GM12891 (cell line): ENCODE measurements around the gene FGF13.

Experiments
- DNase-seq: peaks from one replicate; pipeline ENCODE4 v3.0.0; 2011; ENCODE audit warnings: low spot score; ENCODE audit not compliant: insufficient read length
- FAIRE-seq: peaks from 2 replicates; lab custom pipeline; 2011; peaks lifted over from hg19 to GRCh38; lab: Jason Lieb, UNC
- PAX5 ChIP-seq: IDR thresholded peaks from 2 replicates; pipeline ENCODE4 v1.6.1; 2011; ENCODE audit warnings: low read length, moderate library complexity, mild to moderate bottlenecking; ENCODE audit not compliant: insufficient read depth, severe bottlenecking
- POLR2A ChIP-seq: IDR thresholded peaks from 2 replicates; pipeline ENCODE4 v1.6.1; 2011; ENCODE audit warnings: low read depth, low read length, control low read depth
- POLR2AphosphoS5 ChIP-seq: IDR thresholded peaks from 2 replicates; pipeline ENCODE4 v1.6.1; 2011; ENCODE audit warnings: low read depth, low read length, control low read depth
- POU2F2 ChIP-seq: IDR thresholded peaks from 2 replicates; pipeline ENCODE4 v1.6.1; 2011; ENCODE audit warnings: low read depth, mild to moderate bottlenecking, control low read depth, low read length, moderate library complexity
- SPI1 ChIP-seq: IDR thresholded peaks from 2 replicates; pipeline ENCODE4 v1.6.1; 2011; ENCODE audit warnings: low read depth, low read length, control low read depth
- TAF1 ChIP-seq: IDR thresholded peaks from 2 replicates; pipeline ENCODE4 v1.6.1; 2011; ENCODE audit warnings: low read depth, low read length, control low read depth

Gene FGF13

GRCh38 chrX:138664466-138664865, 47.1 kb downstream of the FGF13 start:
- FAIRE-seq (no peak), DNase-seq (no peak)
- no peak for TF ChIP-seq POLR2AphosphoS5
- no peak for TF ChIP-seq TAF1

- FAIRE-seq (no peak), DNase-seq (no peak)
- TF ChIP-seq POU2F2: no peak
- TF ChIP-seq SPI1: no peak
- no peak for TF ChIP-seq TAF1
- TF ChIP-seq PAX5: no peak
- no peak for TF ChIP-seq POLR2A
- no peak for TF ChIP-seq POLR2AphosphoS5
These were observed 47.5 kb downstream of the FGF13 start for GRCh38 chrX:138664016-138664415.

GRCh38 chrX:138651494-138651893, 60.0 kb downstream of the FGF13 start:
- DNase-seq (no peak), FAIRE-seq (peak; percentile 9)
- TF ChIP-seq POLR2A (no peak), PAX5 (no peak), SPI1 (no peak), POLR2AphosphoS5 (no peak), POU2F2 (no peak), TAF1 (no peak)

- no peak for DNase-seq
- TF ChIP-seq PAX5: no peak
- no peak for TF ChIP-seq POU2F2
- TF ChIP-seq POLR2AphosphoS5: no peak
- TF ChIP-seq SPI1: no peak
- no peak for TF ChIP-seq TAF1
- no peak for TF ChIP-seq POLR2A
- no peak for FAIRE-seq
These were observed 62.9 kb downstream of the FGF13 start for GRCh38 chrX:138648568-138648967.

- TF ChIP-seq SPI1 (no peak), POU2F2 (no peak), POLR2A (no peak), POLR2AphosphoS5 (no peak), PAX5 (no peak)
- no peak for FAIRE-seq
- DNase-seq: no peak
These were observed 72.5 kb downstream of the FGF13 start for GRCh38 chrX:138638996-138639395.
